ENCODE results near the gene MYL6.
"Not testable (repeated sequence)": the region's sequence is repeated elsewhere in the genome, so short reads cannot be mapped to it uniquely, and the experiment has no call there.

MYL6 gene

GRCh38 chr12:56145217-56145616 is 12.9 kb upstream of the MYL6 start:
- H3K9ac ChIP-seq (ENCODE audit: low read depth, low read length): no peak overlapping the region
- H3K36me3 ChIP-seq (ENCODE audit: insufficient read depth, low read length): peaks cover 17% of the 10 kb centered on the region
- no peaks in the 10 kb centered on the region for H3K9me3 ChIP-seq (ENCODE audit: control insufficient read depth, insufficient read depth, low read length)
- no peaks in the 10 kb centered on the region for H3K4me1 ChIP-seq (ENCODE audit: insufficient read depth, low read length)

GRCh38 chr12:56146492-56147460 is 11.4 kb upstream of the MYL6 start:
- Histone ChIP-seq H3K9ac (ENCODE audit: low read depth, low read length) (no peak overlapping the region), H3K4me1 (ENCODE audit: insufficient read depth, low read length) (no peaks in the 10 kb centered on the region), H3K36me3 (ENCODE audit: insufficient read depth, low read length) (peaks cover 12% of the 10 kb centered on the region), H3K9me3 (ENCODE audit: control insufficient read depth, insufficient read depth, low read length) (no peaks in the 10 kb centered on the region)

GRCh38 chr12:56150563-56150962 is 7.6 kb upstream of the MYL6 start:
- Histone ChIP-seq H3K36me3 (ENCODE audit: insufficient read depth, low read length) (no peaks in the 10 kb centered on the region; the same call in 1 of the 2 replicates), H3K4me1 (ENCODE audit: insufficient read depth, low read length) (peaks cover 3% of the 10 kb centered on the region; the same call in 1 of the 2 replicates), H3K9ac (ENCODE audit: low read depth, low read length) (no peak overlapping the region)

GRCh38 chr12:56151672-56152131 is 6.5 kb upstream of the MYL6 start:
- H3K9me3 ChIP-seq (ENCODE audit: control insufficient read depth, insufficient read depth, low read length): no peaks in the 10 kb centered on the region
- peak overlapping the region; percentile 94 for H3K9ac ChIP-seq (ENCODE audit: low read depth, low read length)
- H3K36me3 ChIP-seq (ENCODE audit: insufficient read depth, low read length): no peaks in the 10 kb centered on the region; the same call in 1 of the 2 replicates
- H3K4me1 ChIP-seq (ENCODE audit: insufficient read depth, low read length): peaks cover 3% of the 10 kb centered on the region; the same call in 1 of the 2 replicates

More at GRCh38 chr12:56150563-56150962, 7.6 kb upstream of the MYL6 start:
- H3K9me3 ChIP-seq (ENCODE audit: control insufficient read depth, insufficient read depth, low read length): no peaks in the 10 kb centered on the region

- H3K4me1 ChIP-seq (ENCODE audit: insufficient read depth, low read length): peaks cover 3% of the 10 kb centered on the region; the same call in 1 of the 2 replicates
- H3K9me3 ChIP-seq (ENCODE audit: control insufficient read depth, insufficient read depth, low read length): no peaks in the 10 kb centered on the region
- H3K36me3 ChIP-seq (ENCODE audit: insufficient read depth, low read length): no peaks in the 10 kb centered on the region; the same call in 1 of the 2 replicates
- H3K9ac ChIP-seq (ENCODE audit: low read depth, low read length): peak within 1 kb of the TSS; percentile 94
These were observed 5.9 kb upstream of the MYL6 start, which contains the start of gene MYL6B for GRCh38 chr12:56152132-56152755. MYL6B (plus strand) TSS chr12:56152587; CDS start chr12:56153919, 1,332 bp downstream.

GRCh38 chr12:56152756-56153677 is 5.1 kb upstream of the MYL6 start:
- H3K9me3 ChIP-seq (ENCODE audit: control insufficient read depth, insufficient read depth, low read length): no peaks in the 10 kb centered on the region

GRCh38 chr12:56153678-56154065 is 4.5 kb upstream of the MYL6 start:
- Histone ChIP-seq H3K9me3 (ENCODE audit: control insufficient read depth, insufficient read depth, low read length) (no peaks in the 10 kb centered on the region), H3K36me3 (ENCODE audit: insufficient read depth, low read length) (no peaks in the 10 kb centered on the region; the same call in 1 of the 2 replicates), H3K9ac (ENCODE audit: low read depth, low read length) (no peak overlapping the region), H3K4me1 (ENCODE audit: insufficient read depth, low read length) (peaks cover 3% of the 10 kb centered on the region; the same call in 1 of the 2 replicates)

More at GRCh38 chr12:56152756-56153677, 5.1 kb upstream of the MYL6 start:
- Histone ChIP-seq H3K9ac (ENCODE audit: low read depth, low read length) (peak overlapping the region; percentile 94), H3K4me1 (ENCODE audit: insufficient read depth, low read length) (peaks cover 3% of the 10 kb centered on the region; the same call in 1 of the 2 replicates), H3K36me3 (ENCODE audit: insufficient read depth, low read length) (no peaks in the 10 kb centered on the region; the same call in 1 of the 2 replicates)

GRCh38 chr12:56154246-56154771 is 3.9 kb upstream of the MYL6 start:
- Histone ChIP-seq H3K9me3 (ENCODE audit: control insufficient read depth, insufficient read depth, low read length) (no peaks in the 10 kb centered on the region), H3K9ac (ENCODE audit: low read depth, low read length) (no peak overlapping the region), H3K4me1 (ENCODE audit: insufficient read depth, low read length) (peaks cover 3% of the 10 kb centered on the region; the same call in 1 of the 2 replicates), H3K36me3 (ENCODE audit: insufficient read depth, low read length) (no peaks in the 10 kb centered on the region; the same call in 1 of the 2 replicates)

- H3K9me3 ChIP-seq (ENCODE audit: control insufficient read depth, insufficient read depth, low read length): no peaks in the 10 kb centered on the region
- peaks cover 5% of the 10 kb centered on the region for H3K36me3 ChIP-seq (ENCODE audit: insufficient read depth, low read length)
- H3K4me1 ChIP-seq (ENCODE audit: insufficient read depth, low read length): peaks cover 6% of the 10 kb centered on the region
- H3K9ac ChIP-seq (ENCODE audit: low read depth, low read length): no peak overlapping the region
These were observed 3.3 kb upstream of the MYL6 start for GRCh38 chr12:56154818-56155217.

GRCh38 chr12:56155256-56155845 is 2.8 kb upstream of the MYL6 start:
- H3K9ac ChIP-seq (ENCODE audit: low read depth, low read length): no peak overlapping the region
- no peaks in the 10 kb centered on the region for H3K9me3 ChIP-seq (ENCODE audit: control insufficient read depth, insufficient read depth, low read length)
- peaks cover 10% of the 10 kb centered on the region for H3K36me3 ChIP-seq (ENCODE audit: insufficient read depth, low read length)
- peaks cover 11% of the 10 kb centered on the region for H3K4me1 ChIP-seq (ENCODE audit: insufficient read depth, low read length)

GRCh38 chr12:56156464-56157200 is 1.5 kb upstream of the MYL6 start:
- H3K36me3 ChIP-seq (ENCODE audit: insufficient read depth, low read length): peaks cover 22% of the 10 kb centered on the region
- H3K9ac ChIP-seq (ENCODE audit: low read depth, low read length): peak overlapping the region; percentile 58; the same call in 1 of the 2 replicates
- H3K9me3 ChIP-seq (ENCODE audit: control insufficient read depth, insufficient read depth, low read length): not testable (repeated sequence)
- H3K4me1 ChIP-seq (ENCODE audit: insufficient read depth, low read length): peaks cover 17% of the 10 kb centered on the region

- peak overlapping the region; percentile 58 for H3K9ac ChIP-seq (ENCODE audit: low read depth, low read length)
- H3K4me1 ChIP-seq (ENCODE audit: insufficient read depth, low read length): peaks cover 17% of the 10 kb centered on the region
- H3K36me3 ChIP-seq (ENCODE audit: insufficient read depth, low read length): peaks cover 25% of the 10 kb centered on the region
- no peaks in the 10 kb centered on the region for H3K9me3 ChIP-seq (ENCODE audit: control insufficient read depth, insufficient read depth, low read length)
These were observed 744 bp upstream of the MYL6 start for GRCh38 chr12:56157201-56158028.
